B cell (primary cell): Measurements from ENCODE around the gene HMGA1. TPM values are rescaled to one million over a fixed set of nuclear protein-coding genes. Genes with fewer than 3 reads are reported as not detected.

Experiments
- ATAC-seq: fragments of 200-7000 bp; cut with Tn5 transposase; one replicate; pipeline ENCODE4 v1.10.0; 2021; ENCODE audit warnings: low read depth, mild to moderate bottlenecking, moderate number of reproducible peaks, moderate library complexity
- CTCF ChIA-PET: fragments of 350-600 bp; sonication (Branson Sonifier 250); formaldehyde crosslinking; loops from one replicate; lab custom pipeline; 2021; ENCODE audit warnings: antibody characterized with exemption, inconsistent platforms; lab: Charles Lee
- POLR2A ChIA-PET: fragments of 350-600 bp; sonication (Branson Sonifier 250); formaldehyde crosslinking; loops from one replicate; lab custom pipeline; 2021; ENCODE audit warnings: antibody characterized with exemption; lab: Charles Lee
- DNase-seq: peaks from one replicate; pipeline ENCODE4 v3.0.0; 2013
- H2AFZ ChIP-seq: 2 replicates; pipeline ENCODE4 v1.6.1; 2012; ENCODE audit warnings: mild to moderate bottlenecking, low read depth, low read length; ENCODE audit not compliant: insufficient read depth, poor library complexity, severe bottlenecking
- H3K27ac ChIP-seq, 2 donors: 1 replicate in 1 of 2; 2 replicates in 1 of 2; pipeline ENCODE4 v1.5.1; 2012 to 2013; ENCODE audit warnings: low read length in 2 of 2, mild to moderate bottlenecking in 2 of 2, moderate library complexity in 1 of 2
- H3K27me3 ChIP-seq, 4 experiments: fragments of 200-600 bp in 1 of 4; sonication (generic) in 1 of 4; replicated peaks in 1 of 4; 1 replicate in 2 of 4; 2 replicates in 2 of 4; pipeline versions ENCODE4 v1.6.1 to v1.7.0; 2013 to 2016; ENCODE audit warnings: low read length in 3 of 4, mild to moderate bottlenecking in 2 of 4, mixed read lengths in 1 of 4, moderate library complexity in 1 of 4; ENCODE audit not compliant: insufficient read depth in 4 of 4, control insufficient read depth in 3 of 4; ENCODE audit errors: control extremely low read depth in 1 of 4
- H3K36me3 ChIP-seq, 2 experiments: replicated peaks in 1 of 2; 1 replicate in 1 of 2; 2 replicates in 1 of 2; pipeline versions ENCODE4 v1.6.1 to v1.7.1; 2013; ENCODE audit warnings: low read length in 1 of 2; ENCODE audit not compliant: insufficient read depth in 2 of 2, control insufficient read depth in 1 of 2; ENCODE audit errors: control extremely low read depth in 1 of 2, extremely low read depth in 1 of 2
- H3K4me1 ChIP-seq, 2 donors: fragments of 200-600 bp in 1 of 2; sonication (generic) in 1 of 2; 1 replicate in 1 of 2; 2 replicates in 1 of 2; pipeline versions ENCODE4 v1.5.1 to v1.6.1; 2013 to 2017; ENCODE audit warnings: low read length in 2 of 2; ENCODE audit not compliant: control insufficient read depth in 2 of 2, insufficient read depth in 2 of 2
- H3K4me2 ChIP-seq: replicated peaks from 2 replicates; pipeline ENCODE3; 2012; ENCODE audit warnings: mild to moderate bottlenecking, low read depth, low read length; ENCODE audit not compliant: poor library complexity, severe bottlenecking
- H3K4me3 ChIP-seq, 5 experiments: fragments of 200-600 bp in 1 of 5; sonication (generic) in 1 of 5; 1 replicate in 3 of 5; 2 replicates in 2 of 5; pipeline versions ENCODE4 v1.5.1 to v1.7.0; 2011 to 2016; ENCODE audit warnings: low read length in 4 of 5, mild to moderate bottlenecking in 4 of 5, low read depth in 2 of 5, control low read depth in 1 of 5, moderate library complexity in 1 of 5; ENCODE audit not compliant: insufficient read depth in 1 of 5; ENCODE audit errors: control extremely low read depth in 1 of 5, extremely low read depth in 1 of 5
- H3K79me2 ChIP-seq: fragments of 200-600 bp; sonication (generic); one replicate; pipeline ENCODE4 v1.6.0; 2016; ENCODE audit warnings: low read length; ENCODE audit not compliant: control insufficient read depth, insufficient read depth
- H3K9ac ChIP-seq: fragments of 200-600 bp; sonication (generic); 2 replicates; pipeline ENCODE4 v1.6.1; 2017; ENCODE audit warnings: mild to moderate bottlenecking, low read length, moderate library complexity
- H3K9me3 ChIP-seq, 3 donors: one replicate each; pipeline versions ENCODE4 v1.6.1 to v1.7.1; 2013; ENCODE audit warnings: low read length in 2 of 3; ENCODE audit not compliant: control insufficient read depth in 2 of 3, insufficient read depth in 1 of 3; ENCODE audit errors: control extremely low read depth in 1 of 3
- H4K20me1 ChIP-seq: 2 replicates; pipeline ENCODE4 v1.6.0; 2012; ENCODE audit warnings: mild to moderate bottlenecking, low read length; ENCODE audit not compliant: insufficient read depth, control insufficient read depth, poor library complexity, severe bottlenecking
- H3K27ac Mint-ChIP-seq: one replicate; pipeline ENCODE4 v1.8.0; 2021; ENCODE audit warnings: mixed read lengths
- H3K27me3 Mint-ChIP-seq: one replicate; pipeline ENCODE4 v1.8.0; 2021; ENCODE audit warnings: mixed read lengths
- H3K4me1 Mint-ChIP-seq: one replicate; pipeline ENCODE4 v1.8.0; 2021; ENCODE audit warnings: mixed read lengths
- H3K4me3 Mint-ChIP-seq: one replicate; pipeline ENCODE4 v1.8.0; 2021; ENCODE audit warnings: mixed read lengths
- H3K9me3 Mint-ChIP-seq: one replicate; pipeline ENCODE4 v1.8.0; 2022; ENCODE audit warnings: mixed read lengths; ENCODE audit not compliant: insufficient read depth
- EZH2 ChIP-seq: IDR thresholded peaks from 2 replicates; pipeline ENCODE4 v1.6.1; 2012; ENCODE audit warnings: borderline replicate concordance, low read depth, mild to moderate bottlenecking, moderate library complexity, low read length; ENCODE audit not compliant: insufficient read depth, poor library complexity, severe bottlenecking
- WGBS: methylation state at CpG from one replicate; pipeline ENCODE4 v1.1.5; 2013; ENCODE audit warnings: missing lambda C conversion rate; ENCODE audit not compliant: insufficient coverage; 5-methylcytosine and 5-hydroxymethylcytosine counted together
- intact Hi-C: fragments of 100-400 bp; cut with micrococcal nuclease; formaldehyde crosslinking; loops from one replicate; pipeline ENCODE4 v1.10.0; 2022
- polyA plus RNA-seq: library from polyadenylated mRNA; depleted of rRNA; stranded (reverse); fragments of >200 nt; gene quantifications from 2 replicates; pipeline ENCODE4 v1.2.3, GENCODE V29; 2012
- total RNA-seq, 2 donors: library from RNA; stranded (reverse); fragments of 120-200 nt in 1 of 2; gene quantifications; 1 replicate in 1 of 2; 2 replicates in 1 of 2; pipeline versions ENCODE4 v1.2.3 to v1.2.4, GENCODE V29; 2013 to 2022
- TF ChIP-seq, protein P1 (sequence below): fragments of 200-600 bp; IDR thresholded peaks from one replicate; pipeline ENCODE4 v1.8.0; 2022; ENCODE audit warnings: antibody characterized with exemption, mild to moderate bottlenecking

HMGA1 gene
- total and polyA plus RNA-seq, 2 donors (not counting 1 experiment from before 2014, with no cell fraction given) = 59.6 to 66.4 TPM

GRCh38 chr6:34190504-34191122, 46.1 kb upstream of the HMGA1 start:
- DNase-seq (no peak), ATAC-seq (peak; percentile 11)
- Mint-ChIP-seq H3K4me3 (no peak overlapping the region), H3K9me3 (no peaks in the 10 kb centered on the region), H3K27ac (peak overlapping the region; percentile 85), H3K4me1 (peaks cover 15% of the 10 kb centered on the region), H3K27me3 (no peaks in the 10 kb centered on the region)
- Histone ChIP-seq H2AFZ (peak overlapping the region; percentile 52), H3K4me3 (no peak overlapping the region), H4K20me1 (no peaks in the 10 kb centered on the region), H3K79me2 (no peaks in the 10 kb centered on the region), H3K36me3 (no peaks in the 10 kb centered on the region), H3K27ac (peak overlapping the region in 1 of 2 donors; percentile 43), H3K9me3 (no peaks in the 10 kb centered on the region), H3K4me1 (peaks cover 13 to 14% of the 10 kb centered on the region in 2 donors), H3K9ac (no peak overlapping the region), H3K27me3 (no peaks in the 10 kb centered on the region), H3K4me2 (peak overlapping the region; percentile 20)
- TF ChIP-seq, protein P1, sequence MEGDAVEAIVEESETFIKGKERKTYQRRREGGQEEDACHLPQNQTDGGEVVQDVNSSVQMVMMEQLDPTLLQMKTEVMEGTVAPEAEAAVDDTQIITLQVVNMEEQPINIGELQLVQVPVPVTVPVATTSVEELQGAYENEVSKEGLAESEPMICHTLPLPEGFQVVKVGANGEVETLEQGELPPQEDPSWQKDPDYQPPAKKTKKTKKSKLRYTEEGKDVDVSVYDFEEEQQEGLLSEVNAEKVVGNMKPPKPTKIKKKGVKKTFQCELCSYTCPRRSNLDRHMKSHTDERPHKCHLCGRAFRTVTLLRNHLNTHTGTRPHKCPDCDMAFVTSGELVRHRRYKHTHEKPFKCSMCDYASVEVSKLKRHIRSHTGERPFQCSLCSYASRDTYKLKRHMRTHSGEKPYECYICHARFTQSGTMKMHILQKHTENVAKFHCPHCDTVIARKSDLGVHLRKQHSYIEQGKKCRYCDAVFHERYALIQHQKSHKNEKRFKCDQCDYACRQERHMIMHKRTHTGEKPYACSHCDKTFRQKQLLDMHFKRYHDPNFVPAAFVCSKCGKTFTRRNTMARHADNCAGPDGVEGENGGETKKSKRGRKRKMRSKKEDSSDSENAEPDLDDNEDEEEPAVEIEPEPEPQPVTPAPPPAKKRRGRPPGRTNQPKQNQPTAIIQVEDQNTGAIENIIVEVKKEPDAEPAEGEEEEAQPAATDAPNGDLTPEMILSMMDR = no peak
- no peak for TF ChIP-seq EZH2
- ChIA-PET POLR2A (interaction anchor here (1.0 to 1.7 kb wide), 4 partner anchors 27 to 58 kb away, joined by 3 to 7 read pairs (median 4); partner anchors contain the start of genes HMGA1 and SMIM29), CTCF (interaction anchor here (0.7 to 3.6 kb wide), 17 partner anchors 8 to 949 kb away, joined by 3 to 41 read pairs (median 4); partner anchors contain the start of genes HMGA1 and RPS10)
- intact Hi-C loops = loop anchor here (1.0 kb wide), 1 partner anchor 26 kb away; no protein-coding TSS in a partner anchor
- over 99% methylated on average over 10 of the region's 14 CpGs for WGBS

DNA sequence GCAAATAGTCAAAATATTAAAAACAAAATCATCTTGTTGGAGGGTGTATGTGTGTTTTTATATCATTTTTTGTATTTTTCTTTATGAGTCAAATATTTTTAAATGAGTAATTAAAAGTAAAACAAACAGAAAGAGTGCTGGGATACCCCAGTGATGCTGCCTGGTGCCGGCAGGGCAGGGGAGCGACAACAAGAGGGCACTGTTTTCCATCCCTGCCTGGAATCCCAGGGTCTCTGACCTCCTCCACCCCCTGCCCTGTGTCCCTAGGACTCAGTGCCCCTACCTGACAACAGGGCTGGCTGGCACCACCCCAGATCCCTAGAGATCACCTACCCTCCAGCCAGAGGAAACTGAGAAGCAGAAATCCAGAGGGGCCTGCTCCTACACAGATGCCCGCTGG, 41.9 kb upstream of the HMGA1 start:
- H2AFZ ChIP-seq = no peak overlapping the region
- peaks cover 18 to 23% of the 10 kb centered on the region in 2 donors for H3K4me1 ChIP-seq
- WGBS = 97% methylated on average over 3 of the region's 3 CpGs
- no peaks in the 10 kb centered on the region for H3K36me3 ChIP-seq
- no peak for ATAC-seq
- CTCF ChIA-PET = interaction anchor here (1.5 to 5.7 kb wide), 11 partner anchors 12 to 415 kb away, joined by 4 to 121 read pairs (median 22); partner anchors contain the start of genes HMGA1 and SMIM29
- Mint-ChIP-seq H3K9me3 (no peaks in the 10 kb centered on the region), H3K4me1 (peaks cover 19% of the 10 kb centered on the region), H3K4me3 (no peak overlapping the region), H3K27ac (no peak overlapping the region), H3K27me3 (no peaks in the 10 kb centered on the region)
- H3K27me3 ChIP-seq = no peaks in the 10 kb centered on the region
- no peaks in the 10 kb centered on the region for H3K79me2 ChIP-seq
- TF ChIP-seq EZH2 = no peak
- TF ChIP-seq, protein P1 = no peak
- no peak overlapping the region for H3K9ac ChIP-seq
- DNase-seq = no peak
- POLR2A ChIA-PET = interaction anchor here (0.6 kb wide), 1 partner anchor 17 kb away, joined by 6 read pairs; no protein-coding TSS in a partner anchor
- intact Hi-C loops = no loop called here
- no peaks in the 10 kb centered on the region for H3K9me3 ChIP-seq
- no peak overlapping the region for H3K4me3 ChIP-seq
- no peak overlapping the region for H3K4me2 ChIP-seq
- H3K27ac ChIP-seq = no peak overlapping the region
- no peaks in the 10 kb centered on the region for H4K20me1 ChIP-seq
